CD4-positive, alpha-beta T cell treated with Interleukin-21 for 1 hour (primary cell): Measurements from ENCODE around the gene NFATC1.

Experiments used
- DNase-seq: peaks from one replicate; pipeline ENCODE4 v3.0.0-alpha.2; 2020

The NFATC1 gene

DNA sequence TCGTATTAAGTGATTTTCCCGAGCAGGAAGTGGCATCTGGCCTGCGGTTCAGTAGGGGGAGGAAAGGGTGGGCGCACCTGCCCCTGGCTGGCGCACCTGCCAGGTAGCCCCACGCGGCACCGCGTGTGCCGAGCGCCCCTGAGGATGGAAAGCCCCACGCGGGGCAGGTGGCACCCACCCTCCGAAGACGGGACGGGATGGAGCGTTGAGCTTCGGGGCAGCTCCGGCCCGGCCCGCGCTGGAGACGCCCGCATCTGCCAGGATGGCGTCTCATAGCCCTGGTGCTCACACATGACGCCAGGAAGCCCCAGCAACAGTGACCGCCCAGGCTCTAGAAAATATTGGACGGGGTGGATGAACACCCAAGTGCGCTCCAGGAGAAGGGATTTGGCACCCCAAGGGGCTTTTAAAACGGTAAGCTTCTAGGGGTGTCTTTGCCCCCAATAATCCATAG lies 2.5 kb upstream of the NFATC1 start:
- no peak for DNase-seq

DNA sequence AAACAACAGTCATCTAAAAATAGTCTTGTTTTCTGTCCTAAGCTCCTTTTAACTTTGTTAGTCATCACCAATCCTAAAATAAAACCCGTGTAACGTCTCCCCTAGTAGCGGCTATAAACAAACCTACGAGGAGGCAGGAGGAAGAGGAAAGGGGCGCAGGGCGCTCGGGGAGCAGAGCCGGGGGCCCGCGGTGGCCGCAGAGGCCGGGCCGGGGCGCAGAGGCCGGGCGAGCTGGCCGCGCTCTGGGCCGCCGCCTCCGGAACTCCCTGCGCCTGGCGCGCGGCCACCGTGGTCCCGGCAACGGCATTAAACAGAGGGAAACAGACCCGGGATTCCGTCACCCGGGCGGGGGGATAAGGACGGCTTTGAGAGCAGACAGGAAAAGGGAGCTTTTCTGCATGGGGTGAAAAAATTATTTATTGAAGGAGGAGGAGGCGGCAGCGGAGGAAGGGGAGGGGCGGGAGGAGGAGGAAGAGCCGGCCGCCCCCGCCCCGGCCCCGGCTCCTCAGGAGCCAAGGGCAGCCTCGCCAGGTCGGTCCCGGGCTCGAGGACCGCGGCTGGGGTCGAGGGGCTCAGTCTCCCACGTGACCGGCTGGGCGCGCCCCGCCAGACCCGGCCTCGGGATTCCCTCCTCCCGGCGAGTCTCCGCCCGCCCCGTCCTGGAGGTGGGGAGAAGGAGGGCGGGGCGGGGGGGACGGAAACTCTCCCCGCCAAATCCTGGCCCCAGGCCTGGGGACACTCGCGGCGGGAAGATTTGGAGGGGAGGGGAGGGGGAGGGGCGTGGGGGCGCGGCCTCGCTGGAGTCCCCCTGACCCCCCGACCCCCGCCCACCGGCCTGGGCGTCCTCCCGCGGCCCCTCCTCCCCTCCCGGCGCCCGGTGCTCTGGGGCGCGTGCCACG lies 1.8 kb upstream of the NFATC1 start:
- peak; percentile 69 for DNase-seq

DNA sequence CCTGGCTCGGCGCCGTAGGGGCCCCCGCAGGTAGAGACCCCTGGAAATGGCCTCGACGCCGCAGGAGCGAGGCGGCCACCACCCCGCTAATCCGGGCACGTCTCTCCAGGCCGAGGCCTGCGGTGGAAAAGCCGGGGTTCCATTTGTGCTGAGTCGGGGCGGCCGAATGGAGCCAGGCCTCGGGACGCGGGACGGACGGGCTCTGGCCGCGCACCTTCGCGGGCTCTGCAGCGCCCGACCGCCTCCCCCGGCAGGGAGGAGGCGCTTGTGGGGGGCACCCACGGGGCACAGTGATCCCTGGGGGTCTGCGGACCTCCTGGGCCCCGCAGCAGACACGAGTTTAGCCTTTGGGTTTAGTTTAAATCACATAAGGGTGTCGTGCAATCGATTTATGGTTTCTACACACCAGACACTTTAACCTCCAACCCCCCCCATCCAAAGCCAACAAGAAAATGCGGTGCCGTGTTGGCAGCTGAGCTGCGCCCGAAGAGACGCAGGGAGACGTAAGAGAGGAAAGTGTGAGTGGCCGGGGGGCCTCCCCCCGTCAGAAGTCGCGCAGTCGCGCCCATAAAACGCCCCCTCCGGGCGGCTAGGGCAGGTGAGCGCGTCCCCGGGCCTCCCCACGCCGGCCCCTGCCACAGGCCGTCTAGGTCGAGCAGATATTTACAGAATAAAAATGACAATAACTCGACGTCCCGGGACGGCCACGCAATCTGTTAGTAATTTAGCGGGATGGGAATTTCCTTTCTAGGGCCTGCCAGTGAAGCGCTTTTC lies 1.0 kb upstream of the NFATC1 start:
- peak; percentile 55 for DNase-seq

DNA sequence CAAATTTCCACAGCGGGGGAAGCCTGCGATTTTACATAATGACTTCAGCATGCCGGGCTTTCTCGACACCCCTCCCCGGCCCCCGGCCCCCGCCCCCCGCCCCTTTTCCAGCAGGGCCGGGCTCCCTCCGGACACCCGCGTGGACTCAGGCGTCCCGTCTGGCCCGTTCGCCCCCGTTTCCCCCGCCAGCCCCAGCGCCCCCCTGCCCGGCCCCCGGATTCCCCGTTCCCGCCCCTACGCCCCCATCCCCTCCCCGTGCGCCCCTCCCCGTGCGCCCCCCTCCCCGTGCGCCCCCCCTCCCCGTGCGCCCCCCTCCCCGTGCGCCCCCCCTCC lies 456 bp upstream of the NFATC1 start:
- no peak for DNase-seq

- DNase-seq, result no peak
These were observed 909 bp downstream of the NFATC1 start for GRCh38 chr18:79396431-79397246.

DNA sequence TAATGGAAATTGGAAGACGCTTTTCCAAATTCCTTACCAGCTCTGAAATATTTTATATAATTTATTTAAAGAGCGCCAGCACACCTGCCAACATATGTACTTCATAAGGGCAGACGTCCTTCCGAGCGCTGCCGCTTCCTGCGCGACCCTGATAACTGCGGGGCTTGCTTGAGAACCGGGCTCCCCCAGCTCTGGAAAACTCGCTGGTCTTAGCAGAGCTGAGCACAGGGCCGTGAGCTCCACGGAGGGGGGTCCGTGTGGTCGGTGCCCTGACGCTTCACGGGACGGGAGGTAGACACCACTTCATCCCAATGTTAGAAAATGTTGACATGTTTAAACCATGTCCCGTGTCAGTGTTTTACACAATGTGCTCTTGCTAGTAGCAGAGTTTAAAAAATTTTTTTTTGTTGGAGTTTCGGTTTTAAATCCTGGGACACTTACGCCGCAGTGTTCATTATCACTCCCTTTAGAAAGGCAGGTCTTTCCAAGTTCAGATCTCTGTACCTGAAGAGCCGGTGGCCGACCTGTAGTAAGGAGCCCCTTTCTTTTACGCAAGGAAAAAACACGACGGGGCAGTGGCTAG lies 1.6 kb downstream of the NFATC1 start:
- no peak for DNase-seq

GRCh38 chr18:79397830-79398761 lies 2.4 kb downstream of the NFATC1 start:
- DNase-seq, result no peak

GRCh38 chr18:79399275-79400081 lies 3.7 kb downstream of the NFATC1 start:
- no peak for DNase-seq

DNA sequence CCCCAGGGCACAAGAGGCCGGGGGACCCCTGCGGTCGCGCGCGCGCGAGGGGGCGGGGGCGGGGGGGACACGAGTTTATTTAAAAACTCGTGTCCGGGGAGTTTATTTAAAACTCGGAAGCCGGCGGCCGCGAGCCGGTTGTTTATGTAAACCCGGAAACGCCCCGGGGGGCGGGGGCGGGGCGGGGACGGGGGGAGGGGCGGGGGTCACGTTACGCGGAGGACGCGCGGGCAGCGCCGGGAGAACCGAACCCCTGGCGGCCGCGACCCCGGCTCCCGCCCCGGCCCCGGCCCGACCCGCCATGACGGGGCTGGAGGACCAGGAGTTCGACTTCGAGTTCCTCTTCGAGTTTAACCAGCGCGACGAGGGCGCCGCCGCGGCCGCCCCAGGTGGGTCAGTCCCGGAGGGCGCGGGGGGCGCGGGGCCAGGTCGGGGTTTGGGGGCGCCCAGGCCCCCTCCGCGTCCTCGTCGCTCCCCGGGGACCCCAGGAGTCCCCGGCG lies 4.4 kb downstream of the NFATC1 start:
- peak; percentile 80 for DNase-seq

- DNase-seq, result peak; percentile 81
These were observed 5.1 kb downstream of the NFATC1 start for GRCh38 chr18:79400591-79401381.

GRCh38 chr18:79401494-79402208 lies 5.9 kb downstream of the NFATC1 start:
- DNase-seq, result no peak

GRCh38 chr18:79402209-79402576 lies 6.5 kb downstream of the NFATC1 start:
- no peak for DNase-seq

DNA sequence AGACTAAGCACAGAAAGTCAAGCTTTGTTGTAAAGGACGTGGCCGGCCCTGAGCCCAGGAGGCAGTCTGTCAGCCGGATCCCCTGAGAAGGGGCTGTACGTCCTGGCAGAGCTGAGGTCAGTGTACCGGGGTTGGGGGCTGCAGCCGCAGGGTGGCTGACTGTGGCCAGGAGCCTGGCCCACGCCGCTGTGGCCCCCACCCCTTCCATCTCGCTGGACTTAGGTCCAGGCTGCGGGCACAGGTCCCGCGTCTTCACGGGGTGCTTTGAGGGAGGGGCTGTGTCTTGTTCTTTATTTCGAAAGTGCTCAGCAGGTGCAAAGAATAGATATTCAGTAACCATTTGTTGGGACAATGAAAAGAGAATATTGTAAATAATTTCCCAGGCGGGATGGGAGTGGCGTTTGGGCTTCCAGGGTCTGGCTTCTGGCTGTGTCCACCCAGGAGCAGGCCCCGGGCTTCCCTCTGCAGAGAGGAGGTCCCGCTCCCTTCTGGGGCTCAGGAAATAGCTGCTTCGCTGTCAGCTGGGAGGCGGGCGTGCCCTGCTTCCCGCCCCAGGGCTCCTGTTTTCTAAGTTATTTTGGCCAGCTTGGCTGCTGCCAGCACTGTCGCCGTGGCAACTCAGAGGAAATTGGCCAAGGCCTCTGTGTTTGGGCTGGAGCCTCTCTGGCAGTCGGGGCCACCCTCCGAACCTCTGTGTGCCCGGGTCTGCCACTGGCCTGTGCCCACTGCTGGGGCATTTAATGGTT lies 7.4 kb downstream of the NFATC1 start:
- DNase-seq, result peak; percentile 51

GRCh38 chr18:79403723-79404566 lies 8.2 kb downstream of the NFATC1 start:
- DNase-seq, result no peak

DNA sequence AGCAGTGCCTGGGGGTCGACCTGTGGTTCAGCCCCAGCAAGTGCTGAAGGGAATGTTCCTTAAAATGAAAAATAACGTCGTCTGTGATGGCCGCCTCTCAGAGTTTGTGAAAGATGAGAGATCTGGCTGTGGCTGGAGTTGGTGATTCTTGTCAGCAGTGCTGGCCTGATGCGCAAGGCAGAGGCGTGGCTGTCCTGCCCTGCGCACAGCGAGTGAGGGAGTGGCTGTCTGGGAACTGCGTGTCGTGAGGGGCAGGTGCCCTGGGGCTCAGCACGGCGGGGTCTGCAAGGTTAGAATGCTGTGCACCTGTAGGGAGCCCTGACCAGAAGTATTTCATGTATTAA lies 8.8 kb downstream of the NFATC1 start:
- DNase-seq, result peak; percentile 64

DNA sequence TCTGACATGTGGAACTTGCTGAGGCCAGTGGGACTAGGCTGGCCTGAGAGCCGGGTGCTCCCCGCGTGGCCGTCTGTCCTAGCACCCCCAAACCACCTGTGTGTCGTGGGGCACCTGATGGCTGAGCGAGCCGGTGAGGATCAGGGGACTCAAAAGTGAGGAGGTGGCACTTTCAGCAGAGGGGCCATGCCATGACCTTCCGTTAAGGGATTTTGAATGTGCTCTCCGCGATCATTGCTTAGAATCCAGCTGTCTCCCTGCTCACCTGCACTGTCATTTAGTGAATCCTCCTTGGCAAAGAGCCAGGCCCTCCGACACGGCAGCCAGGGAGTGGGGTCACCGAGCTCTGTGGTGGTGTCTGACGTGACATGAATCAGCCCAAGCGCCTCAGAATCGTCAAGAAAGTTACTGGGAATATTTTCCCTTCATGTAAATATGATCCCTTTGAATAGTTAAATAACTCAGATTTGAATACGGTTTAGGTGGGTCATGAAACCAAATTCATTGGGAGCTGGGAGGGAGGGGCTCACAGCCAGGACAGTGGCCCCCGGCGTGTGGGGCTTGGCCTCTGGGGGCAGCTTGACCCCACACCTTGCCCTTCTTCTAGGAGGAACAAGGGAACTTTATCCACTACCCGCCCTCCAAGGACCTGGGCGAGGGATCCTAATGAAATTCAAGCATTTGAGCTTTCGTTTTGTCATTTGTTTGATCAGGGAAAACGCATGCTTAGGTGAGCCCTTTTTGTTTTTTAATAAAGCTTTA lies 9.5 kb downstream of the NFATC1 start:
- peak; percentile 52 for DNase-seq
